Islet of Langerhans (tissue), 1 donor: ENCODE results near the gene IRF6.

Experiments
- FAIRE-seq: peaks from one replicate; lab custom pipeline; 2011; peaks lifted over from hg19 to GRCh38; lab: Jason Lieb, UNC

Gene IRF6

GRCh38 chr1:209790286-209791193 is 15.4 kb downstream of the IRF6 start:
- FAIRE-seq: no peak

- FAIRE-seq: no peak
These were observed 16.7 kb downstream of the IRF6 start for GRCh38 chr1:209789245-209789644.

- no peak for FAIRE-seq
These were observed 18.4 kb downstream of the IRF6 start for GRCh38 chr1:209787551-209787950.

- no peak for FAIRE-seq
These were observed 19.8 kb downstream of the IRF6 start for GRCh38 chr1:209786146-209786545.

- FAIRE-seq: no peak
These were observed 20.4 kb downstream of the IRF6 start for GRCh38 chr1:209785592-209785991.

- peak; percentile 79 for FAIRE-seq
These were observed 21.4 kb downstream of the IRF6 start, which contains the start of gene C1orf74 for GRCh38 chr1:209784265-209785169. TSS of gene C1orf74 (minus strand) at chr1:209784559. CDS start at chr1:209783634, 925 bp downstream.

- no peak for FAIRE-seq
These were observed 22.6 kb downstream of the IRF6 start for GRCh38 chr1:209783386-209783785.

GRCh38 chr1:209780268-209780667 is 25.7 kb downstream of the IRF6 start:
- FAIRE-seq: no peak

- FAIRE-seq: no peak
These were observed 27.8 kb downstream of the IRF6 start for GRCh38 chr1:209778102-209778501.

GRCh38 chr1:209777587-209777986 is 28.4 kb downstream of the IRF6 start:
- no peak for FAIRE-seq

- FAIRE-seq: no peak
These were observed 30.3 kb downstream of the IRF6 start for GRCh38 chr1:209775678-209776077.

GRCh38 chr1:209774592-209774991 is 31.4 kb downstream of the IRF6 start:
- FAIRE-seq: no peak

- FAIRE-seq: no peak
These were observed 33.8 kb downstream of the IRF6 start for GRCh38 chr1:209772126-209772525.

- FAIRE-seq: no peak
These were observed 35.1 kb downstream of the IRF6 start for GRCh38 chr1:209770636-209771415.

GRCh38 chr1:209769971-209770370 is 36.0 kb downstream of the IRF6 start:
- no peak for FAIRE-seq

GRCh38 chr1:209769171-209769904 is 36.6 kb downstream of the IRF6 start:
- FAIRE-seq: no peak

GRCh38 chr1:209768354-209768774 is 37.6 kb downstream of the IRF6 start:
- FAIRE-seq: no peak

- FAIRE-seq: no peak
These were observed 38.2 kb downstream of the IRF6 start for GRCh38 chr1:209767706-209768105.

- FAIRE-seq: no peak
These were observed 38.8 kb downstream of the IRF6 start for GRCh38 chr1:209767096-209767495.

GRCh38 chr1:209766051-209766450 is 39.9 kb downstream of the IRF6 start:
- no peak for FAIRE-seq

- no peak for FAIRE-seq
These were observed 44.8 kb downstream of the IRF6 start for GRCh38 chr1:209761011-209761635.
